ENCODE data around the gene TSPAN31.

Gene TSPAN31

GRCh38 chr12:57735952-57736740, 8.7 kb upstream of the TSPAN31 start:
- peak; percentile 76 for DNase-seq (ENCODE audit: low spot score)

GRCh38 chr12:57736741-57737466, 7.9 kb upstream of the TSPAN31 start:
- DNase-seq (ENCODE audit: low spot score), result no peak

GRCh38 chr12:57737467-57738460, 7.1 kb upstream of the TSPAN31 start:
- peak; percentile 78 for DNase-seq (ENCODE audit: low spot score)

- DNase-seq (ENCODE audit: low spot score), result peak; percentile 79
Observed at GRCh38 chr12:57738661-57739237, 6.1 kb upstream of the TSPAN31 start, which contains the start of gene AGAP2. Gene AGAP2 (minus strand): TSS chr12:57738742. CDS start chr12:57738246, 496 bp downstream.

GRCh38 chr12:57739387-57739786, 5.5 kb upstream of the TSPAN31 start:
- DNase-seq (ENCODE audit: low spot score), result no peak

- DNase-seq (ENCODE audit: low spot score), result no peak
Observed at GRCh38 chr12:57739914-57740538, 4.8 kb upstream of the TSPAN31 start.

- DNase-seq (ENCODE audit: low spot score), result no peak
Observed at GRCh38 chr12:57740656-57741412, 4.0 kb upstream of the TSPAN31 start.

- no peak for DNase-seq (ENCODE audit: low spot score)
Observed at GRCh38 chr12:57741413-57741789, 3.4 kb upstream of the TSPAN31 start.

- DNase-seq (ENCODE audit: low spot score), result no peak
Observed at GRCh38 chr12:57741844-57742738, 2.7 kb upstream of the TSPAN31 start.

GRCh38 chr12:57743769-57744168, 1.1 kb upstream of the TSPAN31 start:
- DNase-seq (ENCODE audit: low spot score), result no peak

GRCh38 chr12:57744194-57744776, 554 bp upstream of the TSPAN31 start:
- peak; percentile 71 for DNase-seq (ENCODE audit: low spot score)

- no peak for DNase-seq (ENCODE audit: low spot score)
Observed at GRCh38 chr12:57745485-57745881, 644 bp downstream of the TSPAN31 start.

GRCh38 chr12:57746025-57746424, 1.2 kb downstream of the TSPAN31 start:
- DNase-seq (ENCODE audit: low spot score), result no peak

GRCh38 chr12:57749061-57749460, 4.2 kb downstream of the TSPAN31 start:
- no peak for DNase-seq (ENCODE audit: low spot score)

GRCh38 chr12:57750561-57751431, 6.0 kb downstream of the TSPAN31 start:
- no peak for DNase-seq (ENCODE audit: low spot score)

GRCh38 chr12:57751432-57751787, 6.6 kb downstream of the TSPAN31 start:
- no peak for DNase-seq (ENCODE audit: low spot score)

- DNase-seq (ENCODE audit: low spot score), result peak; percentile 96
Observed at GRCh38 chr12:57751788-57752667, 7.2 kb downstream of the TSPAN31 start, which contains the start of gene CDK4. Gene CDK4 (minus strand): TSS chr12:57752310. CDS start chr12:57751717, 593 bp downstream.
